Hippocampal formation (tissue), 2 donors: ENCODE measurements around the gene PDE6G.
"Not testable (repeated sequence)": the region's sequence is repeated elsewhere in the genome, so short reads cannot be mapped to it uniquely, and the experiment has no call there.

Source experiments
- DNase-seq, 2 donors: peaks; one replicate each; lab custom pipeline; 2025; lab: John Stamatoyannopoulos, UW

Gene PDE6G

DNA sequence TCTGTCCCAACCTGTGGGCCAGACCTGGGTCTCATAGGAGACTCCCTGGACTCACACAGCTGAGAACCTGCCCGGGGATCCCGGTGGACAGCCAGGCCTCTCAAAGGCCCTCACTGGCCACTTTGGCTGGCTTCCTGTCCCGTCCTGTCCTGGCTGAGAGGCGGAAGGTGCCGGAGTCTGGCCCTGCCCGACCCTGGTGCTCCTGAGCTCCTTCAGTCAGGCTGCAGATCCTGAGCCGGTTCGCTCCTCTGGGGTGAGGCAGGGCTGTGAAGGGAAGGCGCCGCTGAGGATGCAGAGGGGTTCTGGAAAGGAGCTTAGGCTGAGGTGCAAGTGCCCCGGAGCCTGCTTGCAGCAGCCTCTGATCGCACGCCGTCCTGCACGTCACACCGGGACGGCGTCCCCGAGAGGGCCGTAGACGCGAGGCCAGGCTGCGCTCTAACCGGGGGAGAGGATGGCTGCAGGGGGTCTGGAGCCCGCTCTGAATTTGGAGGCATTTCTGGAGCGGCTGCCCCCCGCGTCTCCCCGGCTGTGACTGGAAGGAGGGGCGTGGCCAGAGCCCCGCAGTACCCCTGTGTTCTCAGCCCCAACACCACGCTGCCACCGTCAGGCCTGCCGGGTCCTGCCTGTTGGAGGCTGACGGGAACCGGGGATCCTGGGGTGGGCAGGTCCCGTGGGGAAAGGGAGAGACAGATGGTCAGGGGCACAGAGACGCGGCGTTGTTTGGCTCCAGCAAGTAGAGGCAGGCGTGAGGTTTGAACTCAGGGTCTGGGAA lies 31.6 kb upstream of the PDE6G start:
- no peak for DNase-seq

DNA sequence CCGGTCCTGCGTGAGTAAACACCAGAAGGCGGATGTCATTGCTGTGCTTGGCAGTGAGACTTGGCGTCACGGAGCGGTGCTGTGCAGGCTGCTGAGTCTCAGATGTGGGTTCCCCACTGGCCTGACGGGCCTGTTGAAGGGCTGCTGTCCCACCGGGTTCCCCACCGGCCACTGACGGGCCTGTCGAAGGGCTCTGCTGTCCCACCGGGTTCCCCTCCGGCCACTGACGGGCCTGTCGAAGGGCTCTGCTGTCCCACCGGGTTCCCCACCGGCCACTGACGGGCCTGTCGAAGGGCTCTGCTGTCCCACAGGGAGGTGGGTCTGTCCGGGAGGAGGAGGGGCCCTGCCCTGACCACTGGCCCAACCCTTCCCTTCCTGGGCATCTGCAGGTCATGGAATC lies 30.3 kb upstream of the PDE6G start:
- no peak for DNase-seq

DNA sequence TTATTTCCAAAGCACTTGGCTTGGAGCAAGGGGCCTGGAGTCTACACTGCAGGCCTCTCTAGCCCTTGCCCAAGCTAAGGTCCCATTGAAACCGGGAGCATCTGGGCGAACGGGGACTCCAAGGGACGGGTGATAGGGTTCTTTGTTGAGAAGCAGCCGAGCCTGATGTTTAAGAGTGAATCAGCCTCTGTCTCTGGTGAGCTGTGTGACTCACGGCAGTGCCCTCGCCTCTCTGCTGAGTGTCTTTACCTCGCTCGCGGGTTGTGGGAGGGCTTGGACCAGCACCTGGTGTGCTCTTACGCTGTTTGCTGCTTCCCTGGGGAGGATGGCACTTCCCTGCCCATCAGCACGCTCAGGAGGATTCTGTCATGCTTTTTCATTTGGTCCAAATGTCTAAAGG lies 28.8 kb upstream of the PDE6G start:
- no peak for DNase-seq

DNA sequence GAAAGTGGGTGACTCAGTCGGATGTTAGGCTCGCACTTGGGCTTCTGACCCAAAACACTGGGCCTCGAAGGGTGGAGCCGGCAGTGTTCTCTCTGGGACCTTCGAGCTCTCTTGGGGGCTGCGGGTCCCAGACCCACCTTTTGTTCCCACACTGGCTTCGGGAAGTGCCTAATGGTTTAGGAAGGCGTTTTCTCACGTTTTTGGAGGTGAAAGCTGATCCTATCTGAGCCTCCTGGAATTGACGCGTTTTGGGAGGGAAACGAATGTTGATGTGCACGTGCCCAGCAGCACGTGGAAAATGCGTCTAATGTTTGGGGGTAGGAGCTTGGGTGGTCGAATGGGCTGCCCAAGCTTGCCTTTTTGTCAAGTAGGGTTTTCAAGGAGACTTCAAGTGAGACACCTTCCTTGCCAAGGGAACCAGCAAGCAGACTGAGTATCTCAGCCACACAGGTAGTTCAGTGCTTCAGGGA lies 28.1 kb upstream of the PDE6G start:
- DNase-seq, result no peak

DNA sequence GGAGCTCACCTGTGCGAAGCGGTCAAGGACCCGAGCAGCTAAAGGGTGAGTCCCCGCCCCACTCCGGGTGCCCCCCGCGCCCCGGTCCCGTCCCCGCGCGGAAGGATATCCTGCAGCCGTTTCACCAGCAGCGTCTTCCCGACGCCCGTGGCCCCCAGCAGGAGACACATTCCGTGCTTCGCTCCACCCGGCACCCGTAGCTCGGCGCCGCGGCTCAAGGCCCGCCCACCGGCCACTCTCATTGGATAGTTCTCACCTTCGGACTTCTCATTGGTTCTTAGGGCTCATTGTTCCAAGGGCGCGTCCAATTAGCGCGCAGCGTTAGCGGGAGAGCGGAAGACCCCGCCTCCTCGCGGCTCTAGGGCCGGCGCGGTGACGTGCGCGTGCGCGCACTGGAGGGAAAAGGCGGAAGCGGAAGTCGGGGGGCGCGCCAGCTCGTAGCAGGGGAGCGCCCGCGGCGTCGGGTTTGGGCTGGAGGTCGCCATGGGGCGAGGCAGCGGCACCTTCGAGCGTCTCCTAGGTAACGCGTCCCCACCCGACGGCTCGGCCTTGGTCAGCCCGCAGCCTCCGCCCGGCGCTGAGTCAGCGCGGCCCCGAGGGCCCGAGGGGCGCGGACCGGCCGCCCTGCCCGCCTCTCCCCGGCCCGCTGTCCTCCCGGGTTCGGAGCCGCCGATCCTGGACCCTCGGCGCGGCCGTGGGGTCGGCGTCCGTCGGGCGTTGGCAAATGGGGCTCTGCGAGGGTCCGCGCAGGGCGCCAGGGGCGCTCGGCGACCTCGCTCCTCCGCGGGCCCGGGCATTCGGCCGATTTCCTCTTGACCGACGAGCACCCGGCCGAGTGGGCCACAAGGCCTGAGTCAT lies 27.5 kb upstream of the PDE6G start, which contains the start of the genes ARL16 and HGS:
TSS of gene ARL16 (minus strand) at position 214 of the 858 bp plus-strand sequence. CDS start at position 170, 44 bp downstream.
TSS of gene HGS (plus strand) at position 428 of the 858 bp plus-strand sequence. CDS start at position 484, 56 bp downstream.
- DNase-seq, result peak; percentile 94 to 96

DNA sequence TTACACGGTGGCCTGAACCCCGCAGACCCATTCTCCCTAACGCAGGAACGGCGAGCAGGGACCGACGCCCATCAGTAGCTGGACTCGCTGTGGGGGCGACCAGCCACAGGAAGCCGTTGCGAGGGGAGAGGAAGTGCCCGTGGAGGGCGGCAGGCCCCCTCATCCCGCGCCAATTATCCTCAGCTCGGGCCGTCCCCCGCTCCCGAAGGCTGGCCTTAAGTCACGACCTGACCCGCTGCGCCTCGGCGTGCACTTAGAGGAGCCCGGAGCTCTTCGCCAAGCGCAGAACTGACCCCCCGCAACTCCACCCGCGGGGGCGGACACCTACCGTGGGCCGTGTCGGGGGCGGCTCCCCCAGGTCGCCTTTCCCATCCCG lies 26.9 kb upstream of the PDE6G start:
- no peak for DNase-seq

DNA sequence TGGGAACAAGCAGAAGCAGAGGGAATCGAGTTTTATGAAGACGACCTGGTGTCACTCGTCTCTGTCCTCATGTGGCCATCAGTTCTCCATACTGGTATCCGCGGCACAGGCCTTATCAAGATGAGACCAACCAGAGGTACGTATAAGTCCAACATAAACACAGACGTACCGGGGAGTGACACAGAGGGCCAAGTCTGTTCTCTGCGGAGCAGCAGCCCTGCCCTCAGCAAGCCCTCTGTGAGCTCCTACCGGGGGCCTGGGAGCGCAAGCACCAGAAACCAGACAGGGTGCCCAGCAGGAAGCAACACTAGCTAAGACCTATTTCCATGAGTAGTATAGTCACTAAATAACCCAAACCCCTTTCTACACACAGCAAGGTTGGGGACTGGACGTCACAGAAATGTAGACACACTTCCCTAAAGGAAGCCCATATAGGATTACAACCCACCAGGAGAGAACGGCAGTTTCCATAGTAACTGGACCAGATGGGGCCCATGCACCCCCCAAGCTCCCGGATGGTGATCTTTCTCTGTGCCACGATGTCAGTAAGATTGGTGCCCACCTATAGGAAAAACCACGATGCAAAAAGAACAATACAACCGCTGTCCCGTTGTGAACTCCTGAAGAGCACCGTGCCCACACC lies 26.3 kb upstream of the PDE6G start:
- no peak for DNase-seq

DNA sequence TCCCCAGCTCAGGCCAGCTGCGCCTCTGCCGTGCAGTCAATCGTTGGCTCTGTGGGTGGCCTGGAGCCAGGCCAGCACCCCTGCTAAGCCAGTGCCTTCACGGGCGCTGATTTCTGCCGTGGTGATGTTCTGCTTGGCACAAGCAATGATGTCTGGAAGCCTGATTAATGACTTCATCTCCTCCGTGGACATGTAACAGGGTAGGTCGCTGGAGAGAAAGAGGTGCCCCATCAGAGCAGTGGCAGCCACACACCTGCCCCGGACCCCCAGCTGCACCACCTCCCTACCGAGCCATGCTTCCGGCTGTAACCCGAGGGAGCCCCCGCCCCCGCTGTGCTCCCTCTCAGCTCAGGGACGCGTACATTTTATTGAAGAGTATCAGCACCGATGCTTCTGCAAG lies 25.3 kb upstream of the PDE6G start:
- no peak for DNase-seq

DNA sequence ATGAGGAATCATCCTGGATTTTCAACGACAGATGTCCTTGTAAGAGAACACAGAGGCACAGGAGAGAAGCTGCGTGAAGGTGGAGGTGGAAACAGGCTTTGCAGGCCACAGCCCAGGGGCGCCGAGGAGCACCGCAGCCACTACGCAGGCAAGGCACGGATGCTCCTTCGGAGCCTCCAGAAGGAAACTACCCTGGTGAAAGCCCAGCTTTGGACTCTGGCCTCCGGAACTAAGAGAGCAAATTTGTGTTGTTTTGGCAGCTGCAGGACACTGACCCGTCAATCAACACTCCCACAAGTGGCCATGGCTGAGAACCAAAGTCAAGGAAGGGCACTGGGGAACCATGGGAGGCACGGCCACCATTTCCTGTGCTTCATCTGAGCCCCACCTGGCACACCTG lies 23.8 kb upstream of the PDE6G start:
- DNase-seq, result no peak

DNA sequence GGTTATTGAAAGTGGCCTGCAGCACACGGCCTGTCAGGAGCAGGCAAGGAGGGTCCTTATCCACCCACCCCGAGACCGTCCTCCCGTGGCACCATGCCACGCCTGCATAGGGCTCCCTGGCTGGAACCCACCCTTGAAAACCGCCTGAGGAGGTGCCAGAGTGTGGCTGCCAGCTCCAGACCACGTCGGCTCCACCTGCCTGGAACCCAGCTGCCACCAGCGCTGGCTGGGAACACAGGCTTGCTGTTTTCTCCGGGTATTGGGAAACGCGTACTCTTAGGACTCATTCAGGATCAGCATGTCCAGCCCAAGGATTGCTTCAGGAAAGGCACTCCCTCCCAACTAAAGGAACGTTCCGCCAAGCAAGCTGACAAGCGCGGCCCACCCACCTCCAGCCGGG lies 20.6 kb upstream of the PDE6G start:
- DNase-seq, result no peak

DNA sequence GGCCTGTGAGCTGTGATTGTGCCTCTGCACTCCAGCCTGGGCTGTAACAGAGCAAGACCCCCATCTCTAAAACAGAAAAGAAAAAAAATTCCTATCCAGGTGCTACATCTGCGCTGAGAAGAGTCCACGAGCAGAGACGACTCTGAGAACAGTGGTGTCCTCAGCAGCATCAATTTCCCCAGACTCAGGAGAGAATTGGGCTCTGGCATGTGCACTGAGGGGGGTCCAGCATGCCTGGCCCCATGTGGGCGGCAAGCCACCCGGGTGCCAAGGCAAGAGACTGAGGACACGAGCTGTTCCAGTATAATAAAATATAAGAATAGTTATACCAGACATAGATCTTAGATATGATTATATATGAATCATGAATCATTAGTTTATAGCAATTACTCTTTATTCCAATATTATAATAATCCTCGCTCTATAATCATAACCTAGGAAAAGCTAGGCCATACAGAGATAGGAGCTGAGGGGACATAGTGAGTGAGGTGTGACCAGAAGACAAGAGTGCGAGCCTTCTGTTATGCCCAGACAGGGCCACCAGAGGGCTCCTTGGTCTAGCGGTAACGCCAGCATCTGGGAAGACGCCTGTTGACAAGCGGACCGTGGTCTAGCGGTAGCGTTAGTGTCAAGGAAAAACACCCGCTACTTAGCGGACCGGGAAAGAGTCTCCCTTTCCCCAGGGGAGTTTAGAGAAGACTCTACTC lies 19.3 kb upstream of the PDE6G start:
- DNase-seq, result not testable (repeated sequence)

DNA sequence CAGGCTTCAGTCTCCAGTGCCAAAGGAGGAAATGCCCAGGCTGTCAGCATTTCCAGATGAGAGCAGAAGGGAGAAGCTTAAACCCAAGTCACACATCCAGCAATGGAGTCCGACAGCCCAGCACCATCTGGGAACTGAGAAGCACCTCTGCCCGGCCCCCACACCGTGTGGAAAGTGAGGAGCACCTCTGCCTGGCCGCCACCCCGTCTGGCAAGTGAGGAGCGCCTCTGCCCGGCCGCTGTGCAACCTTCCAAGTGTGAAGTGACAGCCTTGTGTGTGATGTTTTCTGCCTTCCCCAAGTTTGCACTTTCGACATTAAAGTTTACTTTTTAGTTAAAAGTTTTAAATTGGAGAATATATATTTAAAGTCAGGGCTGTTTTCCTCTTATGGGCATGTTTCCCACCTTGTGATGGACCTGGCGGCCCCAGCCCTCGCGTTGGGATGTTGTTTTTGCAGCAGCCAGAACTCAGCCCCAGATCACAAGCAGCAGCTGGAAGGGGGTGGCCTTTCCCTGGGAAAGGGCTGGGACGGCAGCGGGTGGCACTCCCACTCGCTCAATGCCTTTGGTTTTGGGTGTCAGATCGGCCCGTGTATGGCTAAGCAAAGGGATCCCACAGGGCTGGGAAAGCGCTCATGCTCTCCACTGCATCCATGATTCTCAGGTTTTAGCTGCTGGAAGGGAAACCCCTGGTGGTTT lies 17.4 kb upstream of the PDE6G start:
- DNase-seq, result no peak

DNA sequence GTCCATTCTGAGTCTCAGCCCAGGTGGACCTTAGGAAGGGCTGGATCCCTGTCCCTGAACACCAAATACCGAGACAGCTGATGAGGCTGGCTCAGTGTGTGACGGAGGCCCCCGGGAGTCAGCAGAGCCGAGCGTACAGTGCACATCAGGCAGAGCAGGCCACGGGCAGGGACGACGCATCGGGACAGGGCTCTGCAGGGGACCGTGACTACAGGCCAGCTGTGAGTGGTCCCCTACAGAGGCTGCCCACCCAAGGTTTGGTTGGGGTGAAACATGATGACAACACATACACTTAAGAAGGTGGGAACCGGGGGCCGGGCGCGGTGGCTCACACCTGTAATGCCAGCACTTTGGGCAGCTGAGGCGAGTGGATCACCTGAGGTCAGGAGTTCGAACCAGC lies 16.6 kb upstream of the PDE6G start:
- no peak for DNase-seq

DNA sequence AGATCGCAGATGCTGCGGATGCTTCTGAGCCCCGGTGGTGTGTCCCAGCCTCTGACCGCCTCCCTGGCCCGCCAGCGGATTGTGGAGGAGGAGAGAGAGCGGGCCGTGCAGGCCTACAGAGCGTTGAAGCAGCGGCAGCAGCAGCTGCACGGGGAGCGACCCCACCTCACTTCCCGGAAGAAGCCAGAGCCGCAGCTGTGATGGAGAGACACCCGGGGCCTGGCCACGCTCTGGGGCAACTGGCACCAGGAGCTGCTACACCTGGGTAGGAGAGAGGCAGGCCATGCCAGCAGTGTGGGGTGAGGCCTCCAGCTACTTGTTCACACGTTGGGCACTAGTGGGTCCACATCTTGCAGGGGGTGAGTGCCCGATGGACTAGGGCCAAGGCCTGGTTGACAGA lies 16.2 kb upstream of the PDE6G start:
- DNase-seq, result no peak

DNA sequence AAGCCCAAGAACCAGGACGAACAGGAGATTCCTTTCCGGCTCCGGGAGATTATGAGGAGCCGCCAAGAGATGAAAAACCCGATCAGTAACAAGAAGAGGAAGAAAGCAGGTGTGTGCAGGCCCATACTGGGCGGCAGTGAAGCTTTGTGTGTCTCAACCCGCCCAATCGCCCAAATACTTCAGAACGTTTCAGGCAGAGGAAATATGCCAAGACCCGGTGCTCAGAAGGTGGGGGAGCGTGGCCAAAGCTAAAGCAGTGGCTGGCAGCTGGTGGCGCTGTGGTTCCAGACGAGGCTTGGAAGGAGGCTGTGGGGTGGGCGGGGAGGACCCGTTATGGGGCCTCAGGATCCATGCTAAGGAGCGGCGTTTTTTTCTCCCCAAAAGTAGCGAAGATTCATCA lies 11.4 kb upstream of the PDE6G start:
- DNase-seq, result no peak

DNA sequence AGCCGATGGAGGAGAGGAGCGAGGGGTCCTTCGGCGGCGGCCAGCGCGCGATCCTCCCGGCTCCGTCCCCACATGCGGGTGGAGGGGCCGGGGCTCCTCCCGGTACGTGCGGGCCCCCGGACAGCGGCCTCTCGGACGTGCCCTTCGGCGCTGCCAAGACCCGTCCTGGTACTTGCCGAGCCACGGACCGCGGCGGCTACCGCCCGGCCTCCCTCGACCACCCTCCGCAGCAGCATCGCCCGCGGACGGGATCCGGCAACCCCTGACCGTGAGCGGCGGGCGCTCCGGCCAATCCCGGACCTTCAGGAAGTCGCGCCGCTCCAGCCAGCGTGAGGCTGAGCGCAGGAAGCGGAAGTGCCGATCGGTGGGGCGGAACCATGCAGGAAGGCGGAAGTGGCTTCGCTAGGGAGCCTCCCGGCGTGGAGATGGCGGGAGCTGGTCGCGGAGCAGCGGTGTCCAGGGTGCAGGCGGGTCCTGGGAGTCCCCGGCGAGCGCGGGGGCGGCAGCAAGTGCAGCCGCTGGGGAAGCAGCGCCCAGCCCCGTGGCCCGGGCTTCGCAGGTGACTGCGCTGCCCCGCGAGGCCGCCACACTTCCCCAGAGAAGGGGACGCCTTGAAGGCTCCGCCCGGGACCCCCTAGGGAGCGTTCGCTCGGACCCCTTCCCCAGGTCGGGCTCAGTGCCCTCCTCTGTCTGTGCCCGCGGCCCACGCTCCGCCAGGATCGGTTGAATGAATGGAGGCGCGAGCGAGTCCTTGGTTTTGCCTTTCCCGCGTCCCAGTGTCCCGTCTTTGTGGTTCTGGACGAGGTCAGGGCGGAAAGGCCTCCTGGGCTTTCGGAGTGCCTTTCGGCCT lies 10.2 kb upstream of the PDE6G start, which contains the start of the genes CCDC137 and OXLD1:
TSS of gene CCDC137 (plus strand) at position 396 of the 850 bp plus-strand sequence. CDS start at position 426, 30 bp downstream.
TSS of gene OXLD1 (minus strand) at position 264 of the 850 bp plus-strand sequence. CDS start at position 236, 28 bp downstream.
- peak; percentile 92 to 93 for DNase-seq

DNA sequence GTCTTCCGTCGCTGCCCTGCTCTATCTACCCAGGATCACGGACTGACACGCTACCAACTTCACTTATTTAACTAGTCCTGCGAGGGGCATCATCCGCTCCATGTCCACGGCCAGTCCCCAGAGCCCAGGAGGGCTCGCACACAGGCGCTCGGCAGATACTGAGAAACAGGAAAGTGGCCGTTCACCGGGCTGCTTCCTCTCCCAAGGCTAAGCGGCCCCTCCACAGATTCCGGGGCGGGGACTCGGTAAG lies 9.7 kb upstream of the PDE6G start:
- DNase-seq, result no peak

DNA sequence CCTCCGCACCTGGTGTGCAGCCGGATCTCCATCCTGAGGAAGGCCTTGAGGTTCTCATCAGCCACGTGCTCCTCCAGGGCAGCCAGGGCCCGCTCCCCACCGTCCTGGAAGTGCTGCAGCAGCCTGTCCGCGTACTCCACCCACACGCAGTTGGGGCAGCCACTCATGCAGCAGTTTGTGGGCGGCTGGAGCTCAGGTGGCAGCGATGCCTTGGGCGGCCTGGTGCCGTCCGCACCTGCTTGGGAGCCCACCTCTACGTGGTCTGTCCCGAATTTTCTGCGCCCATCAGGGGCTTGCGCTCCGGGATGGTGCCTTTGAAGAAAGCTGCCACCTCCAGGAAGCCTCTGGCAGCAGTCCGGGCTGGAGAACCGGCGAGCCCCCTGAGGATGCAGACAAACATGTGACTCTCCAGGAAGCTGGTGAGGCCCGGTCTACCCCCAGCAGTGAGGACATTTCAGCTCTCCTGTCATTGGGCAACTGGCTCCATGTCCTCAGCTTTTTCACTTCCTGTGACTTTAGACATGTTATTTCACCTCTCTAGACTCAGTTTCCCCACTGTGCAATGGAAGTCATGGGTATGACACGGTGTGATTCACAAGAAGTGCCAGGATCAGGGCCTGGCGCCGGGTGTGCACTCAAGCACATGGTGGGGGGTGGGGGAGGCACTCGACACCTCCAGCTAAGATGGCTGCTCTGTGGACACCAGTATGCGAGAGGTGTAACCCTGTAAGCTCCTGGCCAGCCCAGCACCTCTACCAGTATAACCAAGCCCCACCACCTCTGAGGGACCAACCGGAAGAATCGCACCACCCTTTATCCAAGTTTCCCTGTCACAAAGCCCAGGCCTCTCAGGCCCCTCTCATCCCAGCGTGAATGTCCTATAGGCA lies 9.1 kb upstream of the PDE6G start:
- DNase-seq, result no peak

DNA sequence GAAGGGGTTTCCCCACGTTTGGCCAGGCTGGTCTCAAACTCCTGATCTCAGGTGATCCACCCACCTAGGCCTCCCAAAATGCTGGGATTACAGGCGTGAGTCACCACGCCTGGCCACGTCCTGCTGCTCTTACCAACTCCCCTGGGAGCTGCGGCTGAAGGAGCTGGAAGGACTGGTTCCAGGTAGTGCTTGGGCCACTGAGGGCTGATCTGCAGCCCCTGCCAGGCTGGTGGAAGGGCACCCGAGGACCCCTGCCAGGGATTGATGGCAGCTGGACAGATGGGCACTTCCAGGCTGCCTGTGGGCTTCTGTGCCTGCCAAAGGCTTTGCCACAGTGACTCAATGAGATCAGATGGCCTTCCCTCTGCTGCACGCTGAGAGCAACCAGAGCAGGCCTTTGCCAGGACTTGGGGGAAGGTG lies 7.7 kb upstream of the PDE6G start:
- no peak for DNase-seq
